ENCODE data around the gene GALM. TPM values are rescaled to one million over a fixed set of nuclear protein-coding genes. Genes with fewer than 3 reads are reported as not detected.
"Not testable (repeated sequence)": the region's sequence is repeated elsewhere in the genome, so short reads cannot be mapped to it uniquely, and the experiment has no call there.

GALM gene
- total RNA-seq, 2 donors from 2014 or later, result 51.6 to 59.0 TPM

GRCh38 chr2:38747007-38747424 is 81.1 kb downstream of the GALM start:
- DNase-seq (no peak), ATAC-seq (no peak)
- intact Hi-C loops (cut with DNase I, micrococcal nuclease), result no loop called here

GRCh38 chr2:38747819-38748218 is 81.9 kb downstream of the GALM start:
- no peak for DNase-seq
- intact Hi-C loops (cut with DNase I, micrococcal nuclease), result no loop called here
- no peak for ATAC-seq

GRCh38 chr2:38748391-38748790 is 82.5 kb downstream of the GALM start:
- DNase-seq (no peak), ATAC-seq (no peak)
- intact Hi-C loops (cut with DNase I, micrococcal nuclease), result no loop called here

- ATAC-seq (no peak), DNase-seq (no peak)
- intact Hi-C loops (cut with DNase I, micrococcal nuclease), result no loop called here
Measured at GRCh38 chr2:38748943-38749804, 83.3 kb downstream of the GALM start.

- ATAC-seq (peak; percentile 78), DNase-seq (peak; percentile 67 to 73)
- intact Hi-C loops (cut with DNase I, micrococcal nuclease), result no loop called here
Measured at GRCh38 chr2:38750011-38750890, 84.3 kb downstream of the GALM start.

GRCh38 chr2:38750891-38751595 is 85.1 kb downstream of the GALM start, which contains the start of gene SRSF7:
Gene SRSF7, minus strand, starts transcription at chr2:38751361. Its CDS starts 105 bp downstream, at chr2:38751256.
- ATAC-seq (peak; percentile 83), DNase-seq (peak; percentile 97 to 98)
- intact Hi-C loops (cut with DNase I, micrococcal nuclease), result no loop called here

- DNase-seq, result no peak
- ATAC-seq, result no peak
- intact Hi-C loops (cut with DNase I, micrococcal nuclease), result no loop called here
Measured at GRCh38 chr2:38751596-38752410, 85.9 kb downstream of the GALM start.

- intact Hi-C loops (cut with DNase I, micrococcal nuclease), result no loop called here
- ATAC-seq (no peak), DNase-seq (no peak)
Measured at GRCh38 chr2:38754049-38754448, 88.1 kb downstream of the GALM start.

GRCh38 chr2:38754506-38754905 is 88.6 kb downstream of the GALM start:
- ATAC-seq, result no peak
- intact Hi-C loops (cut with DNase I, micrococcal nuclease), result no loop called here
- no peak for DNase-seq

GRCh38 chr2:38755891-38756290 is 90.0 kb downstream of the GALM start:
- ATAC-seq; DNase-seq; intact Hi-C loops (cut with DNase I, micrococcal nuclease): not testable (repeated sequence)

GRCh38 chr2:38763228-38763627 is 97.3 kb downstream of the GALM start:
- ATAC-seq, result no peak

GRCh38 chr2:38763728-38764127 is 97.8 kb downstream of the GALM start:
- intact Hi-C loops (cut with DNase I, micrococcal nuclease), result no loop called here
- no peak for DNase-seq
- ATAC-seq, result no peak

More at GRCh38 chr2:38763228-38763627, 97.3 kb downstream of the GALM start:
- intact Hi-C loops (cut with DNase I, micrococcal nuclease), result no loop called here
- DNase-seq, result no peak

- DNase-seq (no peak), ATAC-seq (no peak)
- intact Hi-C loops (cut with DNase I, micrococcal nuclease), result no loop called here
Measured at GRCh38 chr2:38765149-38765548, 99.2 kb downstream of the GALM start.

- intact Hi-C loops (cut with DNase I, micrococcal nuclease), result no loop called here
- DNase-seq (no peak), ATAC-seq (no peak)
Measured at GRCh38 chr2:38765551-38765950, 99.6 kb downstream of the GALM start.

GRCh38 chr2:38771632-38772031 is 105.7 kb downstream of the GALM start:
- ATAC-seq (no peak), DNase-seq (no peak)
- intact Hi-C loops (cut with DNase I, micrococcal nuclease), result no loop called here

- intact Hi-C loops (cut with DNase I, micrococcal nuclease), result no loop called here
- DNase-seq (no peak), ATAC-seq (no peak)
Measured at GRCh38 chr2:38775097-38775920, 109.4 kb downstream of the GALM start.

- no peak for DNase-seq
- intact Hi-C loops (cut with DNase I, micrococcal nuclease), result no loop called here
- no peak for ATAC-seq
Measured at GRCh38 chr2:38775921-38776225, 110.0 kb downstream of the GALM start.

GRCh38 chr2:38776531-38776930 is 110.6 kb downstream of the GALM start:
- DNase-seq (no peak), ATAC-seq (no peak)
- intact Hi-C loops (cut with DNase I, micrococcal nuclease), result no loop called here
